GM18909 (cell line): Measurements from ENCODE around the gene GUK1.
A peak's percentile ranks its signal among the peaks of the same experiment; 100 is the strongest.

Source experiments
- ATAC-seq: cut with Tn5 transposase; IDR thresholded peaks from one replicate; pipeline ENCODE4 v1.9.1; 2021; ENCODE audit warnings: mild to moderate bottlenecking; ENCODE audit not compliant: unreplicated experiment, poor library complexity

Gene GUK1, protein sequence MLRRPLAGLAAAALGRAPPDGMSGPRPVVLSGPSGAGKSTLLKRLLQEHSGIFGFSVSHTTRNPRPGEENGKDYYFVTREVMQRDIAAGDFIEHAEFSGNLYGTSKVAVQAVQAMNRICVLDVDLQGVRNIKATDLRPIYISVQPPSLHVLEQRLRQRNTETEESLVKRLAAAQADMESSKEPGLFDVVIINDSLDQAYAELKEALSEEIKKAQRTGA

DNA sequence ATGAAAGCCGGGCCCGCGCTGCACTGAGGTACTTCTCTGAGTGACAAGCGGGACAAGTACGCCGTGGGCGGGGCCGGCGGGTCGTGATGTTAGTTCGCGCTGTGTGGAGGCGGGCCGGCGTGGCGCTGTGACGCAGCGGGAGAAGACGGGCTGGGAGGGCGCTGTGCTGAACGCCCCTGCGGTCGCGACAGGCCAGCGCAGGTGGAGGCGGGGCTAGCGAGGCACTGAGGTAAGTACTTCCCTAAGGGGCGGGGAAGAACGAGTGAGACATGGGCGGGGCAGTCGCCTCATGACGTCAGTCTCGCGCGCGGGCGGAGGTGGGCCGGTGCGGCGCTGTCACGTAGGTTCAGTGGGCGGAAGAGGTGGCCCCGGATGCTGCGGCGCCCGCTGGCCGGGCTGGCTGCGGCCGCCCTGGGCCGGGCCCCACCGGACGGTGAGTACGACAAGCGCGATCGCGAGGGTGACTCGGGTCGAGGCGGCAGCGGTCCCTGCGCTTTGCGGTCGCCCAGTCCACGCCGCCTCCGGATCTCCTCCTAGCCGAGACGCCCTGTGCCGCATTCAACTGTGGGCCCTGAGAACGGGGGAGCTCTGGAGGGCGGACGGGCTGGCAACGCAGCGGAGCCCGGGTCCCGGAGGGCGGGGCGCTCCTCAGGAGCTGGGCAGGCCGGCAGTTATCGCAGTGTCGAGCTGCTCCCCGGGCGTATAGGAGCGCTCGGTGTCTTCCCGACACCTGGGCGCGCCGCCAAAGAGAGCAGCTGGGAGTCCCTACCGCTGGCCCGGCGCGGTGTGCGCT, at the start of gene GUK1:
TSS of gene GUK1 (plus strand) at position 349 of the 793 bp plus-strand sequence. CDS start at position 373, 24 bp downstream.
- peak; percentile 93 for ATAC-seq

DNA sequence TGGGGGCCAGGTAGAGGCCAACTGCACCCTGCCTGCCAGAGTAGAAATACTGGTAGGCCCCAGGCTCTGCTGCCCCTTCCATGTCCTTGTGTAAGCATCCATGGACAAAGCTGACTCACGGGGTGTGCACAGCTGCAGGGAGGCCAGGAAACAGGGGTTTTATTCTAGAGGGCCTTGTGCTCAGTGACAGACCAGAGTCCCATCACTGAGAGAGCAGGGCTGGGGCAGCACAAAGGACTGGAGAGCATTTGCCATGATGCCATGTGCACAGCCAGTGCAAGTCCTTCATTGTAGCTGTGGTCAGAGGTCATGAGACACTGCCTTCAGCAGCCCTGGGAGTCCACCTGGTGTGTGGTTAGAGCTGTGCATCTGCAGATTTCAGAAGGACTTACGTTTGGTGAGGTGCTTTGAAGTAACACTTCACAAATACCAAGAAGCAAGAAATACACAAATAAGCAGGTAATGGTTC, 49.4 kb upstream of the GUK1 start:
- ATAC-seq: no peak

DNA sequence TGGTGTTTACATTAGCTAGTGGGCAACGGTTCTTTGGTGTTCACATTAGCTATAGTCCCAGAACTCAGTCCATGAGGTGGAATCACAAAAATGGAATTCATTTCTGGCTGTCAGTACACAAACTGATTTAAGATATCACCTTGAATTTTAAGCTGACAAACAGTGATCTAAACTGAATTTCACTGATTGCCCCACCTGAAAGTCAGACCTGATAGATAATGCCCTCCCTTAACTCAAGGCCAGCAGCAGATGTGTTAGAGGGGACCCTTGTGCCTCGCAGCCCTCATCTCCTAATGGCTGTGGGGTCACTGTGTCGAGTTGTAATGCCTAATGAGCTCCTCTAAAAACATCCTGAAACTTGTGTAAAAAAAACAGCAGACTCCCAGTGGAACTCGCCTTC, 49.0 kb upstream of the GUK1 start:
- ATAC-seq: no peak

DNA sequence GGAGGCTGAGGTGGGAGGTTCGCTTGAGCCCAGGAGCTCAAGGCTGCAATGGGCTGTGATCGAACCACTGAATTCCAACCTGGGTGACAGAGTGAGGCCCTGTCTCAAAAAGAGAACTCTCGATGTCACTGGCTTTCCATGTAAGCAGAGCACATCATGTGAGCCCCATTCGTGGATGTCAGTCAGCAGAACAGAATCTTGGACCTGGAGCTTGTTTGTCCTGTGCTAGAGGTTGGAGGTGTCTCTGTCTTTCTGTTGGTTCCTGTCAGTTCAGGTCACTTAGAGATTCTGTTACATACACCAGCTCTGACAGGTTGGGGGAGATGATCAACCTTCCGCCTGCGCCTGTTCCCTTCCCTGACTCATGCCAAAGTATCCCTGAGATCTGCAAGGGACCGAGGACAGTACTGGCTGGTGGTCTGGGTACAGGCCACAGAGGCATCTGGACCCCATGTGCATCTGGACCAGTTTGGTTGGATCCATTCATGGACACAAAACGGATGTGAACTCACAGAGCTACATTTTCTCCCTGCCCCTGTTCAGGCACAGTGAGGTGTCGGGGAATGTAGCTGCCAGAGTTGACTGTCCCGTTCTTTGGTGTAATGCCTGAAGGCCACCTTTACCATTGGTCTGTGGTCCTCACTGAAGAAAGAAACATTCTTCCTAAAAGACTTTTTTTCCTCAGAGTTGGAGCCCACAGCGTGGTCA, 47.6 kb upstream of the GUK1 start:
- ATAC-seq: no peak

DNA sequence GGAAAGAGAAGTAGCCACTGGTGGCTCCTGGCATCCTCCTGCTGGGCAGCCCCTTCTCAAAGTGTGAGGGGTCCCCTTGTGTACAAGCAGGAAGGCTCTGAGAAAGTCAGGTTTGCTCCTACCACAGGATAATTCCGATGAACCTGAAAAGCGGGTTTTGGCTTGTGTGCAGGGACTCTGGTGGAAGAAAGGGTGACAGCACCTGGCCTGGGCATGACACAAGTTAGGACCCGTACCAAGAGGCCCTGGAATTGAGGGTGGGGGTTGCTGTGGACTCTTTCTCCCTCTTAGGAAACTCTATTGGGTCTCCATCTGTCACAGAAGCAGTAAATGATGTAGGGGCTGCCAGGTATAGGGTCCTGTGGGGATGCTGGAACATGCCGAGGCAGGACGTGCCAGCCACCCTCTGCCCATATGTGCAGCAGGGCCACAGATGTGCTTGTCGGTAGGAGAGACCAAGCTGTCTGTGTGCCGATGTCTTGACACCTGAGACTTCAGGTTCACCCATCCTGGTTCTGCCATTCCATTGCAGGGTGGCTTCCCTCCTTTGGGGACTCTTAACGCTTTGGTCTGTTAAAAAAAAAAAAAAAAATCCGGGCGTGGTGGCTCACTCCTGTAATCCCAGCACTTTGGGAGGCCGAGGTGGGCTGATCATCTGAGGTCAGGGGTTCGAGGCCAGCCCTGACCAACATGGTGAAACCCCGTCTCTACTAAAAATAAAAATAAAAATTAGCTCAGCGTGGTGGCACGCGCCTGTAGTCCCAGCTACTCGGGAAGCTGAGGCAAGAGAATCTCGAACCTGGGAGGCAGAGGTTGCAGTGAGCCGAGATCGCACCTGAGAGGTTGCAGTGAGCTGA, 46.8 kb upstream of the GUK1 start:
- ATAC-seq: no peak

DNA sequence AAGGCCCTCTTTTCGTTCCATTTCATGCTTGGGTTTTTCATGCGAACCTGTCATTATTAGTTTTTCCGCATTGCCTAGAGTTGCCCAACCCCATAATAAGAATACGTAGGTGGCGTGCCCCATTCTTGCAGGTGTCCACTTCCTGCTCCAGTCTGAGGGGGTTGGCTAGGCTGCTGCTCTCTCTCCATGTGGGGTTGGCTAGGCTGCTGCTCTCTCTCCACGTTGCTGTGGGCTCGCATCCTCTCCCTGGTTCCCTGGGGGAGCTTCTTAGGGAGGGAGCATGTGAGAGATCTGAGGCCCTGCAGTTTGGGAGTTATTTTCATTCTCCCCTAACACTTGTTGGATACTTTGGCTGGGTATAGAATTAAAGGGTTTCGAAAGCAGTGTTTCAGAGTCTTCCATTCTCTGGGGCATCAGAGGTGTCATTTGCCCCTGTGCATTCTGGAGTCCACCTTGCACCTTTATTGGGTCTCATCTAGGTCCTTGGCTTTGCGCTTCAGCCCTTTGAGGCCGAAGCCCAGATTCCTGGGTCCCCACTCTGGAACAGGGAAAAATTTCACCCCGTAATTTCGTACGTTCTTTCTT, 45.6 kb upstream of the GUK1 start:
- ATAC-seq: no peak

DNA sequence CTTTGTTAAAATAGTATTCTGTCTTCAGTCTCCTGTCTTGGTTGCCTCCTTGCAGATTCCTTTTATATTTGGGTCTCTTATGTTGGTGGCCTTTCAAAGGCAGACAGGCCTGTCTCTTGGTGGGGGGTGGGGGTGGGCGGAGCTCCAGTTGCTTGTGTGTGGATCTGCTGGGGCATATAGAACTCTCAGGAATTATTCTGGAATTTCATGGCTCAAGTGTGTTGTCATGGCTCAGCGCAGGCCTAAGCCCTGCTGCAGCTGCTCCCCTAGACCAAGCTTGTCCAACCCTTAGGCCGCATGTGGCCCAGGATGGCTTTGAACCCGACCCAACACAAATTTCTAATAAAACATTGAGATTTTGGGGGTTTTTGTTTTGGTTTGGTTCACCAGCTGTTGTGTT, 44.9 kb upstream of the GUK1 start:
- ATAC-seq: no peak

DNA sequence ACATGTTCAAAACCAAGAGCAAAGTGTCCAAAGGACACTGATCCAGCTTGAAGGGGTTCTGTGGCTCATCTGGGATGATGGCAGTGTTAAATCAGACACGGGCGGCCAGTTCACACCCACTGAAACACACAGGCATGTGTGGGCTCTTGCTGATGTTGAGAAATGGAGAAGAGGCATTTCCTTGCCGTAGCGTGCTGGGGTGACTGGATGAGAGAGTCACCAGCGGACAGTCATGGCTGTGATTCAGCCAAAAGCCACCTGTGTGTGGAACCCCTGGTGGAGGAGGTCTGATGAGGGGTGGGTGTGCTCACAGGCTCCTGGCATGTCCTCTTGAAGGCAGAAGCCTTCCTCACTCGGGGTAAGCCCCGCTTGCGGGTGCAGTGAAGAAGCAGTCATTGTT, 44.1 kb upstream of the GUK1 start:
- ATAC-seq: no peak

DNA sequence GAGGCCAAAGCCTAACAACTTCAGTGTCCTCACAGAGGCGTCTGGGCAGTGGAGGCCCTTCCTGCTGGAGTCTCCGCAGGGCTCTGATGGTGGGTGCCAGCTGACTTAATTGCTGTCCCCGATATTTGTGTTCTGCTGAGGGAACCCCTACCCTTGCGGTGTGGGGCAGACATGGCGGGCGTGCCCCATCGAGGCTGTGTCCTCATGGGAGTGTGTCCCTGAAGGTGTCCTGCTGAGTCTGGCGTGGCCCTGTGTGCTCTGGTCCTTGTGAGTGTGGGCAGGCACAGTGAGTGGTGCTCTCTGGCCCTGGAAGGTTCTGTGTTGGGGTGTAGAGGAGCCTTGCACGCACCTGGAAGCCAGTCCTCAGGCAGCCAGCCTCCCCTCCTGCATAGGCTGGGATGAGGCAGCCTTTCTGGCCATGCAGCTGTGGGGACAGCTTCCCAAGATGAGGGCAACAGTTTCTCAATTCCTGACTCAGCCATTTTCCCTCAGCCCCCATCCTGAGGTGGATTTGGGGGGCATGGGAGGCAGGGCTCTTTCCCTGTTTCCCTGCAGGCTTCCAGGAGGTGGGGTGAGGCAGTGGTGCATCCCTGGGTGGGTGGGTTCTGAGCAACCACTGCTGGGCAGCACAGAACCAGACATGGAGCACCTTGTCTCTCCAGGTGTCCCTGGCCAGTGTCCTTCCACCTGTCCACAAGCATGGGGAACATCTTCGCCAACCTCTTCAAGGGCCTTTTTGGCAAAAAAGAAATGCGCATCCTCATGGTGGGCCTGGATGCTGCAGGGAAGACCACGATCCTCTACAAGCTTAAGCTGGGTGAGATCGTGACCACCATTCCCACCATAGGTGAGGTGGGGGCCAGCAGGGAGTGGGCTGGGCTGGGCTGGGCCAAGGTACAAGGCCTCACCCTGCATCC, 43.4 kb upstream of the GUK1 start:
- no peak for ATAC-seq

DNA sequence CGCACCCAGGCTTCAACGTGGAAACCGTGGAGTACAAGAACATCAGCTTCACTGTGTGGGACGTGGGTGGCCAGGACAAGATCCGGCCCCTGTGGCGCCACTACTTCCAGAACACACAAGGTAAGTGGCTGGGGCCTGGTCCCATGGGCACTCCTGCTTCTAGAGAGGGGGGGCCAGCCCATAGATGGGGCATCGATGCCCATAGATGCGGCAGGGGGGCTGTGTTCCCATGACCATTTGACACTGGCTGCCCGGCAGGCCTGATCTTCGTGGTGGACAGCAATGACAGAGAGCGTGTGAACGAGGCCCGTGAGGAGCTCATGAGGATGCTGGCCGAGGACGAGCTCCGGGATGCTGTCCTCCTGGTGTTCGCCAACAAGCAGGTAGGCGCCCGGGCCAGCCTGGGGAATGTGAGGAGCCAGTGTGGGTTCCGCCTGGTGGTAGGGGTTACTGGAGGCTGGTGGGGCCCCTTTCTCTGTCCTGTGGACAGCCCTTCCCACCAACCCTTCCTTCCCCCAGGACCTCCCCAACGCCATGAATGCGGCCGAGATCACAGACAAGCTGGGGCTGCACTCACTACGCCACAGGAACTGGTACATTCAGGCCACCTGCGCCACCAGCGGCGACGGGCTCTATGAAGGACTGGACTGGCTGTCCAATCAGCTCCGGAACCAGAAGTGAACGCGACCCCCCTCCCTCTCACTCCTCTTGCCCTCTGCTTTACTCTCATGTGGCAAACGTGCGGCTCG, 42.6 kb upstream of the GUK1 start:
- ATAC-seq: no peak

DNA sequence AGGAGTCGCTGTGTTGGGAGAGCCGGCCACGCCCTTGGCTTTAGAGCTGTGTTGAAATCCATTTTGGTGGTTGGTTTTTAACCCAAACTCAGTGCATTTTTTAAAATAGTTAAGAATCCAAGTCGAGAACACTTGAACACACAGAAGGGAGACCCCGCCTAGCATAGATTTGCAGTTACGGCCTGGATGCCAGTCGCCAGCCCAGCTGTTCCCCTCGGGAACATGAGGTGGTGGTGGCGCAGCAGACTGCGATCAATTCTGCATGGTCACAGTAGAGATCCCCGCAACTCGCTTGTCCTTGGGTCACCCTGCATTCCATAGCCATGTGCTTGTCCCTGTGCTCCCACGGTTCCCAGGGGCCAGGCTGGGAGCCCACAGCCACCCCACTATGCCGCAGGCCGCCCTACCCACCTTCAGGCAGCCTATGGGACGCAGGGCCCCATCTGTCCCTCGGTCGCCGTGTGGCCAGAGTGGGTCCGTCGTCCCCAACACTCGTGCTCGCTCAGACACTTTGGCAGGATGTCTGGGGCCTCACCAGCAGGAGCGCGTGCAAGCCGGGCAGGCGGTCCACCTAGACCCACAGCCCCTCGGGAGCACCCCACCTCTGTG, 41.7 kb upstream of the GUK1 start:
- no peak for ATAC-seq

DNA sequence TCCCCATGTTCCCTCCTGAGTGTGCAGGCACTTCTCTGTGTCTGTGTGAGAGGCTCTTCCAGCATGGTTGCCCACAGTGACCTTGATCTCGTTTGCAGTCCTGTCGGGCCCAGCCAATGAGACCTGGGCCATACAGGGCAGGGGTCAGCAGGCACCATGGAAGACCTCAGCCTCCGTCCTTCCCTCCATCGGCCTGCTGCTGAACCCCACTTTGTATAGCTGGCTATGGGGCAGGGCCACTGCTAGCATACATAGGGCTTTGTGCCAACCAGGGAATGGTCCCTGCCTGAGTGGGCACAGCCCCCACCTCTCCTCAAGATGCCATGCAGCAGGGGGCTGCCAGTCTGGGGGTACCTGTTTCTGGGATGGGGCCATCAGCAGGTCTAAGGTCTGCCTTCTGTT, 40.7 kb upstream of the GUK1 start:
- ATAC-seq: no peak

DNA sequence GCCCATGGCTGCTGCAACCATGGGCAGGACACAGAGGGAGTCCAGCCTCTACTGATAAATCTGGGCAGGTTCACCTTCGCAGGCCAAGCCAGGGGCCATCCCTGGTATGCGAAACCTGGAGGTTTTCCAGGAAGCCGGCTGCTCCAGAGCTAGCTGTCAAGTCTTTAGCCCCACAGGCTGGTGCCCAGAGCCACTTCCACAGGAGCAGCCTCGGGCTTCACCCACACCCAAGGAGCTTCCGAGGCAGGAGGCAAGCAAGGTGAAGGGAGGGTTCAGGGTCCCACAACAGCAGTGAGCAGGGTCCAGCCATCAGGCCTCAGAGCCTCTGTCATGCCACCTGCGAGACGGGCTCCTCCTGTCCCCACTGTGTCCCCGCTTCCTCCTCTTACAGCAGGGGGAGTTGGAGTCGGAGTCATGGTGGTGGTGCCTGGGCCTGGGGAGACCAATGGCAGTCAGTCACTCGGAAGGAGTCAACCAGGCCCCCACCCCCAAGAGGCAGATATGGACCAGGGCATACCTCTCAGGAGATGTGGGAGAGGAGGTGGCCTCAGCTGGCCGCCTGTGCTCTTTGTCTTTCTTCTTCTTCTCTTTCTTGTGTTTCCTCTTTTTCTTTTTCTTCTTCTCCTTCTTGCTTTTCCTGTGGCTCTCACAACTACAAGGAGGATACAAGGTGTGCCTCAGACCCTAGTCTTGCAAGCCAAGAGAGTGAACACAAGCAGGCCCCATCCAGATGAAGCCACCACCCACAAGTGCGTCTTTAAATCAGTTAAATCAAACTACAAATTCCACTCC, 39.1 kb upstream of the GUK1 start:
- ATAC-seq: no peak

DNA sequence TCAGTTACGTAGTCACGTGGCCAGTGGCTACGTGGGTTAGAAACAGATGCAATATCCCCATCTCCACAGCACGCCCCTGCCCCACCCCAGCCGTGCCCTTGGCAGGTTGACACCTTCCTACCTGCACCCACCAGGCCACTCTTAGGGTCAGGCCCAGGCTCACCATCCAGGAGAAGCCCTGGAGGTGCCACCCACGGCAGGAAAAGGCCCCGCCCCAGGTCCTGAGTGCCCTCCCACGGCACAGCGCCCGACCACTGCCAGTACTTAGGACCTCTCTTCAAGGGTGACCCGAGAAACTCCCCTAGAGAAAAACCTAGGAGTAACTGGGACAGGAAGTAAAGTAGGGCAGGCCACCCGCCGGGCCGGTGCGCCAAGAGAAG, 38.5 kb upstream of the GUK1 start:
- ATAC-seq: peak; percentile 0

DNA sequence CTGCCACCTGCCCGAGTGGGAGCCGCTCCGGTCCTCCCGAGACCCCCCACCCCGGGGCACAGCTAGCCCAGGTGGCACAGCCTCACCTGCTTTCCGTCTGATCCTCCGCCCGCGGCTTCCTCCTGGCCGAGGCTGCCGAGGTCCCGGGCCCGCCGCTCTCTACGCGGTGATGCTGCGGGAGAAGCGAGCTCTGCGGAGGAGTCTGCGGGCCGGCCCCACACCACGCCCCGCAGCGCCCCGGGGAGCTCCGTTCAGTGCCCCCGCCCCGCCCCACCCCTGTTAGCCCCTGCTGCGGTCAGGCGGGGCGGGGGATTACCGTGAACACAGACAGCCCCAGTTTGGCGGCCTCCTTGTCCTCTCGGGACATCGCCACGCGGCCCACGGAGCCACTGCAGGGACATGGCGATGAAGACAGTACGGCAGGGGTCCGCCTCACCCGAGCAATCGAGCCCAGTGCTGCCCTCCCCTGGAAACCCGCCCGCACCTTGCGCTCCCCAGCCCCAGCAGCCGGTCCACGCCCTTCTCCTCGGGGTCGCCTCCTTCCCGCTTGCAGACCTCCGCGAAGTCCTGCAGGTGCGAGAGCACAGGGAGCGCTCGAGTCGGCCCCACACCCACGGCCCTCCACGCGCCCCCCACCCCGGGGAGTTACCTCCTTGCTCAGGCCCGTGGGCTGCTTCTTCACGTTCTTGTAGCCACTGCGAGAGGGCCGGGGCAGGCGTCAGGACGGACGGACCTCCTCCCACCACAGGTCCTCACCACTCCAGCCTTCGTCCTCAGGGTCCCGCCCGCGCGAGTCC, 37.9 kb upstream of the GUK1 start:
- peak; percentile 13 for ATAC-seq
